H1 (cell line): ENCODE measurements around the gene ALPK3. TPM values are rescaled to one million over a fixed set of nuclear protein-coding genes. Genes with fewer than 3 reads are reported as not detected.
"Not testable (repeated sequence)": the region's sequence is repeated elsewhere in the genome, so short reads cannot be mapped to it uniquely, and the experiment has no call there.

ENCODE experiments used
- CTCF ChIA-PET: fragments of 300-600 bp; sonication (Branson Sonifier 250); formaldehyde crosslinking; loops from one replicate; lab custom pipeline; 2021; ENCODE audit not compliant: partially characterized antibody; lab: Charles Lee
- POLR2A ChIA-PET: fragments of 300-600 bp; sonication (Branson Sonifier 250); formaldehyde crosslinking; loops from one replicate; lab custom pipeline; 2021; ENCODE audit warnings: inconsistent platforms; ENCODE audit not compliant: partially characterized antibody; lab: Charles Lee
- DNase-seq, 2 experiments: peaks; one replicate each; pipeline versions ENCODE4 v3.0.0 to v3.0.0-alpha.2; 2010 to 2022; ENCODE audit warnings: low spot score in 2 of 2, low read depth in 1 of 2, mixed read lengths in 1 of 2
- FAIRE-seq: peaks from 2 replicates; lab custom pipeline; 2011; peaks lifted over from hg19 to GRCh38; lab: Jason Lieb, UNC
- H2AFZ ChIP-seq: 2 replicates; pipeline ENCODE4 v1.8.1; 2012; ENCODE audit warnings: low read length, inconsistent platforms
- H2AK5ac ChIP-seq: 2 replicates; pipeline ENCODE4 v1.6.1; 2013; ENCODE audit warnings: low read depth, low read length
- H2BK120ac ChIP-seq: replicated peaks from 2 replicates; pipeline ENCODE3; 2013; ENCODE audit warnings: low read depth, low read length, inconsistent platforms
- H2BK12ac ChIP-seq: 2 replicates; pipeline ENCODE4 v1.6.1; 2013; ENCODE audit warnings: low read depth, low read length
- H2BK15ac ChIP-seq: 2 replicates; pipeline ENCODE4 v1.6.1; 2013; ENCODE audit warnings: low read length
- H2BK20ac ChIP-seq: 2 replicates; pipeline ENCODE4 v1.6.1; 2013; ENCODE audit warnings: low read length
- H2BK5ac ChIP-seq: 2 replicates; pipeline ENCODE4 v1.6.1; 2013; ENCODE audit warnings: low read depth, low read length
- H3K14ac ChIP-seq: 2 replicates; pipeline ENCODE4 v1.6.1; 2013; ENCODE audit warnings: inconsistent platforms; ENCODE audit not compliant: insufficient read length
- H3K18ac ChIP-seq: 2 replicates; pipeline ENCODE4 v1.6.1; 2013; ENCODE audit warnings: low read length; ENCODE audit errors: extremely low read depth
- H3K23ac ChIP-seq: 2 replicates; pipeline ENCODE4 v1.6.1; 2013; ENCODE audit warnings: inconsistent platforms; ENCODE audit not compliant: insufficient read length
- H3K23me2 ChIP-seq: 2 replicates; pipeline ENCODE4 v1.6.1; 2013; ENCODE audit warnings: low read depth, low read length
- H3K27ac ChIP-seq: 2 replicates; pipeline ENCODE4 v1.6.1; 2011; ENCODE audit warnings: low read depth, low read length, inconsistent platforms
- H3K27me3 ChIP-seq, 4 experiments: replicated peaks in 1 of 4; 1 replicate in 1 of 4; 2 replicates in 3 of 4; pipeline versions ENCODE4 v1.6.1 to v1.8.1; 2011 to 2013; ENCODE audit warnings: low read length in 3 of 4, mild to moderate bottlenecking in 3 of 4, inconsistent platforms in 2 of 4, mixed read lengths in 2 of 4, moderate library complexity in 1 of 4; ENCODE audit not compliant: control insufficient read depth in 3 of 4, insufficient read depth in 3 of 4; ENCODE audit errors: extremely low read depth in 1 of 4
- H3K36me3 ChIP-seq, 4 experiments: 2 replicates each; pipeline versions ENCODE4 v1.6.1 to v1.8.1; 2011 to 2013; ENCODE audit warnings: mild to moderate bottlenecking in 4 of 4, low read length in 3 of 4, moderate library complexity in 2 of 4, control low read depth in 1 of 4, inconsistent platforms in 1 of 4; ENCODE audit not compliant: insufficient read depth in 4 of 4, control insufficient read depth in 2 of 4
- H3K4ac ChIP-seq: replicated peaks from 2 replicates; pipeline ENCODE3; 2013; ENCODE audit warnings: low read length, low read depth, mixed read lengths, inconsistent platforms; ENCODE audit not compliant: insufficient read length
- H3K4me1 ChIP-seq, 4 experiments: replicated peaks in 1 of 4; 1 replicate in 1 of 4; 2 replicates in 3 of 4; pipeline versions ENCODE4 v1.6.1 to v1.8.1; 2011 to 2013; ENCODE audit warnings: low read length in 3 of 4, inconsistent platforms in 2 of 4, mixed read lengths in 1 of 4; ENCODE audit not compliant: insufficient read depth in 4 of 4, control insufficient read depth in 3 of 4
- H3K4me2 ChIP-seq, 2 experiments: 2 replicates each; pipeline versions ENCODE4 v1.6.1 to v1.8.1; 2011 to 2013; ENCODE audit warnings: low read depth in 2 of 2, low read length in 2 of 2, control low read depth in 1 of 2, inconsistent platforms in 1 of 2, mild to moderate bottlenecking in 1 of 2; ENCODE audit not compliant: insufficient read depth in 1 of 2
- H3K4me3 ChIP-seq, 4 experiments: fragments of 200-600, 300-600 bp in 1 of 4; sonication (generic), shearing (Covaris generic), sonication (Bioruptor Twin) in 1 of 4; 2 replicates each; pipeline versions ENCODE4 v1.5.1 to v1.8.1; 2011 to 2016; ENCODE audit warnings: low read length in 4 of 4, low read depth in 3 of 4, control low read depth in 2 of 4, inconsistent platforms in 2 of 4, mild to moderate bottlenecking in 2 of 4, mixed read lengths in 1 of 4, moderate library complexity in 1 of 4; ENCODE audit not compliant: insufficient read depth in 2 of 4; ENCODE audit errors: extremely low read depth in 1 of 4
- H3K56ac ChIP-seq: replicated peaks from 2 replicates; pipeline ENCODE3; 2013; ENCODE audit warnings: low read depth, mild to moderate bottlenecking, mixed read lengths, low read length, inconsistent platforms; ENCODE audit not compliant: insufficient read length
- H3K79me1 ChIP-seq: 2 replicates; pipeline ENCODE4 v1.6.1; 2013; ENCODE audit warnings: low read depth, low read length, control low read depth
- H3K79me2 ChIP-seq, 2 experiments: 2 replicates each; pipeline versions ENCODE4 v1.6.1 to v1.8.1; 2012 to 2013; ENCODE audit warnings: low read length in 2 of 2, mild to moderate bottlenecking in 2 of 2, inconsistent platforms in 1 of 2; ENCODE audit not compliant: insufficient read depth in 2 of 2, control insufficient read depth in 1 of 2
- H3K9ac ChIP-seq, 4 experiments: replicated peaks in 1 of 4; 1 replicate in 1 of 4; 2 replicates in 3 of 4; pipeline versions ENCODE4 v1.6.1 to v1.8.1; 2011 to 2013; ENCODE audit warnings: low read depth in 3 of 4, low read length in 3 of 4, control low read depth in 2 of 4, mild to moderate bottlenecking in 2 of 4, moderate library complexity in 2 of 4, inconsistent platforms in 1 of 4; ENCODE audit errors: extremely low read depth in 1 of 4
- H3K9me3 ChIP-seq, 2 experiments: 2 replicates each; pipeline versions ENCODE4 v1.6.1 to v1.8.1; 2012 to 2013; ENCODE audit warnings: mild to moderate bottlenecking in 2 of 2, moderate library complexity in 2 of 2, control low read depth in 1 of 2, inconsistent platforms in 1 of 2, low read depth in 1 of 2, low read length in 1 of 2, mixed read lengths in 1 of 2; ENCODE audit not compliant: insufficient read depth in 2 of 2
- H4K20me1 ChIP-seq, 2 experiments: replicated peaks in 1 of 2; 2 replicates each; pipeline versions ENCODE3 to v1.8.1; 2011 to 2013; ENCODE audit warnings: inconsistent platforms in 2 of 2, low read length in 2 of 2, mild to moderate bottlenecking in 1 of 2; ENCODE audit not compliant: insufficient read depth in 2 of 2, control insufficient read depth in 1 of 2
- H4K5ac ChIP-seq: 2 replicates; pipeline ENCODE4 v1.6.1; 2013; ENCODE audit warnings: low read length, low read depth, mixed read lengths, inconsistent platforms; ENCODE audit not compliant: insufficient read length
- H4K8ac ChIP-seq: 2 replicates; pipeline ENCODE4 v1.8.0; 2013; ENCODE audit warnings: mild to moderate bottlenecking, moderate library complexity, low read length, inconsistent platforms; ENCODE audit not compliant: insufficient read depth; ENCODE audit errors: extremely low read depth
- H4K91ac ChIP-seq: replicated peaks from 2 replicates; pipeline ENCODE3; 2013; ENCODE audit warnings: low read length, mixed read lengths, inconsistent platforms; ENCODE audit not compliant: insufficient read length
- RAD21 ChIP-seq, 2 experiments: IDR thresholded peaks in 1 of 2; conservative IDR thresholded peaks in 1 of 2; 2 replicates each; pipeline ENCODE4 v1.6.1; 2011; ENCODE audit warnings: low read depth in 2 of 2, low read length in 2 of 2, improper control_type of control experiment in 1 of 2, inconsistent platforms in 1 of 2, mild to moderate bottlenecking in 1 of 2, moderate library complexity in 1 of 2
- WGBS, 2 experiments: shearing (Covaris generic) in 1 of 2; methylation state at CpG; one replicate each; pipeline versions ENCODE4 v1.1.6 to v1.1.7; 2013 to 2015; ENCODE audit warnings: low lambda C conversion rate in 2 of 2, mixed read lengths in 2 of 2, inconsistent platforms in 1 of 2, low coverage in 1 of 2, missing lambda C conversion rate in 1 of 2; ENCODE audit not compliant: insufficient replicate concordance in 2 of 2, insufficient coverage in 1 of 2, insufficient read length in 1 of 2; ENCODE audit errors: extremely low coverage in 1 of 2, missing lambda C conversion rate in 1 of 2; 5-methylcytosine and 5-hydroxymethylcytosine counted together
- polyA plus RNA-seq, 7 experiments: library from polyadenylated mRNA; depleted of rRNA in 3 of 7; stranded (reverse) in 5 of 7; unstranded in 2 of 7; fragments of >200 nt in 5 of 7; fragments of 200-250 nt in 2 of 7; gene quantifications; 1 replicate in 5 of 7; 2 replicates in 1 of 7; 4 replicates in 1 of 7; pipeline versions ENCODE4 v1.2.1 to v1.2.3, GENCODE V29; 2011 to 2013; ENCODE audit warnings: missing spikeins in 2 of 7, mixed read lengths in 2 of 7
- total RNA-seq: library from RNA; stranded (reverse); fragmentation: NEBNext Ultra II Directional; extraction: Animal tissue kit (Norgen Biotek cat#: 25700); gene quantifications from 2 replicates; pipeline ENCODE4 v1.2.1, GENCODE V29; 2021
- TF ChIP-seq, protein P1 (sequence below), 3 experiments: IDR thresholded peaks; 1 replicate in 2 of 3; 2 replicates in 1 of 3; pipeline versions ENCODE4 v1.5.1 to v1.6.1; 2011; ENCODE audit warnings: low read length in 3 of 3, mild to moderate bottlenecking in 3 of 3, inconsistent platforms in 2 of 3, low read depth in 1 of 3, moderate library complexity in 1 of 3; ENCODE audit not compliant: insufficient read depth in 1 of 3; ENCODE audit errors: control extremely low read depth in 1 of 3

ALPK3 gene
- total and polyA plus RNA-seq, 2 of the 8 experiments (the other 6 are each of a cell fraction or from before 2014, with no cell fraction given), result 4.4 to 19.2 TPM

- not testable (repeated sequence) for H3K56ac ChIP-seq, H4K20me1 ChIP-seq, H3K9me3 ChIP-seq, H3K36me3 ChIP-seq, H3K79me2 ChIP-seq, H3K27ac ChIP-seq, H3K23ac ChIP-seq, H4K91ac ChIP-seq, H3K18ac ChIP-seq, H2BK20ac ChIP-seq, H2BK15ac ChIP-seq, H4K8ac ChIP-seq, H2BK12ac ChIP-seq, H2BK5ac ChIP-seq, H3K14ac ChIP-seq, H3K4me3 ChIP-seq, H2AK5ac ChIP-seq, H3K9ac ChIP-seq, H3K79me1 ChIP-seq, H2BK120ac ChIP-seq, H3K4me2 ChIP-seq, H2AFZ ChIP-seq, H3K4ac ChIP-seq, H3K23me2 ChIP-seq, H4K5ac ChIP-seq, H3K4me1 ChIP-seq, H3K27me3 ChIP-seq
- TF ChIP-seq RAD21 (IDR thresholded peaks at IDR 0.05 in 1 of 2, conservative IDR thresholded peaks at IDR 0.05 in 1 of 2; ENCODE audit: low read depth in 2 of 2, low read length in 2 of 2), result peak; percentile 60 to 64
- TF ChIP-seq, protein P1, sequence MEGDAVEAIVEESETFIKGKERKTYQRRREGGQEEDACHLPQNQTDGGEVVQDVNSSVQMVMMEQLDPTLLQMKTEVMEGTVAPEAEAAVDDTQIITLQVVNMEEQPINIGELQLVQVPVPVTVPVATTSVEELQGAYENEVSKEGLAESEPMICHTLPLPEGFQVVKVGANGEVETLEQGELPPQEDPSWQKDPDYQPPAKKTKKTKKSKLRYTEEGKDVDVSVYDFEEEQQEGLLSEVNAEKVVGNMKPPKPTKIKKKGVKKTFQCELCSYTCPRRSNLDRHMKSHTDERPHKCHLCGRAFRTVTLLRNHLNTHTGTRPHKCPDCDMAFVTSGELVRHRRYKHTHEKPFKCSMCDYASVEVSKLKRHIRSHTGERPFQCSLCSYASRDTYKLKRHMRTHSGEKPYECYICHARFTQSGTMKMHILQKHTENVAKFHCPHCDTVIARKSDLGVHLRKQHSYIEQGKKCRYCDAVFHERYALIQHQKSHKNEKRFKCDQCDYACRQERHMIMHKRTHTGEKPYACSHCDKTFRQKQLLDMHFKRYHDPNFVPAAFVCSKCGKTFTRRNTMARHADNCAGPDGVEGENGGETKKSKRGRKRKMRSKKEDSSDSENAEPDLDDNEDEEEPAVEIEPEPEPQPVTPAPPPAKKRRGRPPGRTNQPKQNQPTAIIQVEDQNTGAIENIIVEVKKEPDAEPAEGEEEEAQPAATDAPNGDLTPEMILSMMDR (IDR thresholded peaks at IDR 0.05; ENCODE audit: control extremely low read depth in 1 of 3, insufficient read depth in 1 of 3, low read depth in 1 of 3, low read length in 3 of 3), result peak; percentile 56 to 69 (median 63)
- ChIA-PET CTCF (interaction anchor here (0.7 to 6.7 kb wide), 28 partner anchors 7 to 198 kb away, joined by 3 to 89 read pairs (median 4); no protein-coding TSS in a partner anchor), POLR2A (interaction anchor here (1.4 to 1.8 kb wide), 2 partner anchors 9 to 29 kb away, joined by 3 to 5 read pairs; partner anchors contain the start of gene ALPK3)
- 88% methylated on average over 7 of the region's 7 CpGs; no CpG with 5 or more reads in 1 of the 2 experiments for WGBS, 2 experiments
- DNase-seq (peak; percentile 27 to 78), FAIRE-seq (peak; percentile 60)
Measured at GRCh38 chr15:84845631-84846030, 28.5 kb downstream of the ALPK3 start.
